Left cardiac atrium (tissue), 4 donors: ENCODE measurements around the gene CMTR1. TPM values are rescaled to one million over a fixed set of nuclear protein-coding genes. Genes with fewer than 3 reads are reported as not detected.
"Not testable (repeated sequence)": the region's sequence is repeated elsewhere in the genome, so short reads cannot be mapped to it uniquely, and the experiment has no call there.

Source experiments
- ATAC-seq, 2 donors: fragments of 200-7000 bp; cut with Tn5 transposase; one replicate each; pipeline ENCODE4 v1.9.1; 2020; ENCODE audit warnings: mild to moderate bottlenecking in 2 of 2, moderate library complexity in 2 of 2
- DNase-seq: peaks from one replicate; pipeline ENCODE4 v3.0.0-alpha.2; 2020
- intact Hi-C, 2 donors: fragments of 100-400 bp; cut with DNase I; formaldehyde crosslinking; loops; one replicate each; pipeline versions ENCODE4 v1.14.1 to v1.15.1; 2022 to 2023
- long read RNA-seq: library from polyadenylated mRNA; unstranded; transcript quantifications from one replicate; pipeline ENCODE4 v2.0.0, GENCODE V29; 2021
- total RNA-seq, 2 donors: library from RNA; stranded (reverse); fragmentation: NEBNext Ultra II Directional; extraction: Animal tissue kit (Norgen Biotek cat#: 25700); gene quantifications; one replicate each; pipeline ENCODE4 v1.2.1, GENCODE V29; 2021
- donor health status: DM: no; HTN: yes; CAD: no.
- donor health status: DM: no; HTN: yes; CAD: no; lungs with severe emphysema.
- donor health status: DM: yes; HTN: yes; CAD: no.
- donor health status: Dilated cardiomyopathy.

CMTR1 gene
- total RNA-seq: 10 to 100 TPM; 28.4 to 30.1 TPM
- long read RNA-seq, full-length matches to known transcripts: 4 of 8 reads
- long read RNA-seq, partial matches to known transcripts: 1 of 8 reads
- long read RNA-seq, other reads (novel, unspliced or antisense): 3 of 8 reads

- ATAC-seq (peak; percentile 99 to 100), DNase-seq (peak; percentile 97)
- intact Hi-C loops: no loop called here
These were observed at the start of gene CMTR1 for GRCh38 chr6:37432916-37433656. CMTR1 (plus strand) TSS chr6:37433221; CDS start chr6:37435630, 2,409 bp downstream.

GRCh38 chr6:37388578-37388977 is 44.4 kb upstream of the CMTR1 start:
- no peak for DNase-seq
- ATAC-seq: no peak
- intact Hi-C loops: loop anchor here (10.0 kb wide), 1 partner anchor 176 kb away; no protein-coding TSS in a partner anchor

GRCh38 chr6:37389857-37390256 is 43.2 kb upstream of the CMTR1 start:
- intact Hi-C loops: loop anchor here (10.0 kb wide), 1 partner anchor 175 kb away; no protein-coding TSS in a partner anchor
- DNase-seq: no peak
- ATAC-seq: no peak

GRCh38 chr6:37391120-37391519 is 41.9 kb upstream of the CMTR1 start:
- ATAC-seq: no peak
- DNase-seq: no peak
- intact Hi-C loops: no loop called here

- ATAC-seq (no peak), DNase-seq (no peak)
- intact Hi-C loops: no loop called here
These were observed 40.2 kb upstream of the CMTR1 start for GRCh38 chr6:37392821-37393220.

- intact Hi-C loops: no loop called here
- ATAC-seq: no peak
- no peak for DNase-seq
These were observed 39.6 kb upstream of the CMTR1 start for GRCh38 chr6:37393381-37393929.

- no peak for DNase-seq
- intact Hi-C loops: no loop called here
- no peak for ATAC-seq
These were observed 36.3 kb upstream of the CMTR1 start for GRCh38 chr6:37396571-37397180.

- DNase-seq (no peak), ATAC-seq (no peak)
- intact Hi-C loops: no loop called here
These were observed 33.9 kb upstream of the CMTR1 start for GRCh38 chr6:37399131-37399530.

- ATAC-seq (no peak), DNase-seq (no peak)
- intact Hi-C loops: no loop called here
These were observed 33.1 kb upstream of the CMTR1 start for GRCh38 chr6:37399795-37400490.

GRCh38 chr6:37401658-37402057 is 31.4 kb upstream of the CMTR1 start:
- intact Hi-C loops, ATAC-seq, DNase-seq: not testable (repeated sequence)

- intact Hi-C loops: no loop called here
- peak in 1 of 2 donors; percentile 15 for ATAC-seq
- DNase-seq: no peak
These were observed 26.2 kb upstream of the CMTR1 start for GRCh38 chr6:37406726-37407341.

GRCh38 chr6:37407948-37408347 is 25.1 kb upstream of the CMTR1 start:
- DNase-seq: no peak
- no peak for ATAC-seq
- intact Hi-C loops: no loop called here

GRCh38 chr6:37409501-37409900 is 23.5 kb upstream of the CMTR1 start:
- DNase-seq (no peak), ATAC-seq (no peak)
- intact Hi-C loops: no loop called here

- no peak for DNase-seq
- intact Hi-C loops: no loop called here
- ATAC-seq: no peak
These were observed 15.6 kb upstream of the CMTR1 start for GRCh38 chr6:37417393-37417792.

- ATAC-seq (no peak), DNase-seq (no peak)
- intact Hi-C loops: no loop called here
These were observed 14.3 kb upstream of the CMTR1 start for GRCh38 chr6:37418722-37419121.

- intact Hi-C loops: no loop called here
- DNase-seq (no peak), ATAC-seq (no peak)
These were observed 6.7 kb upstream of the CMTR1 start for GRCh38 chr6:37426058-37426944.

- no peak for ATAC-seq
- no peak for DNase-seq
- intact Hi-C loops: no loop called here
These were observed 6.0 kb upstream of the CMTR1 start for GRCh38 chr6:37426945-37427510.

GRCh38 chr6:37429352-37429750 is 3.7 kb upstream of the CMTR1 start:
- ATAC-seq (no peak), DNase-seq (no peak)
- intact Hi-C loops: no loop called here
